ENCODE data around the gene LIMA1. TPM values are rescaled to one million over a fixed set of nuclear protein-coding genes. Genes with fewer than 3 reads are reported as not detected.

Gene LIMA1
- total and polyA plus RNA-seq, 2 donors (not counting 1 experiment from before 2014, with no cell fraction given), result 1.3 to 2.1 TPM

GRCh38 chr12:50215033-50215432 lies 68.3 kb downstream of the LIMA1 start:
- Histone ChIP-seq H3K27me3 (replicated peaks in 1 of 4; ENCODE audit: control extremely low read depth in 1 of 4, control insufficient read depth in 3 of 4, insufficient read depth in 4 of 4, low read length in 3 of 4) (no peaks in the 10 kb centered on the region), H3K79me2 (ENCODE audit: control insufficient read depth, insufficient read depth, low read length) (no peaks in the 10 kb centered on the region), H3K4me1 (ENCODE audit: control insufficient read depth in 2 of 2, insufficient read depth in 2 of 2, low read length in 2 of 2) (no peaks in the 10 kb centered on the region), H2AFZ (ENCODE audit: insufficient read depth, low read depth, low read length, poor library complexity, severe bottlenecking) (no peak overlapping the region), H3K36me3 (replicated peaks in 1 of 2; ENCODE audit: control extremely low read depth in 1 of 2, control insufficient read depth in 1 of 2, extremely low read depth in 1 of 2, insufficient read depth in 2 of 2, low read length in 1 of 2) (no peaks in the 10 kb centered on the region), H3K9ac (ENCODE audit: low read length) (no peak overlapping the region), H3K27ac (ENCODE audit: low read length in 2 of 2) (no peak overlapping the region), H3K4me3 (ENCODE audit: control extremely low read depth in 1 of 5, extremely low read depth in 1 of 5, insufficient read depth in 1 of 5, low read depth in 2 of 5, low read length in 4 of 5) (no peak overlapping the region), H4K20me1 (ENCODE audit: control insufficient read depth, insufficient read depth, low read length, poor library complexity, severe bottlenecking) (no peaks in the 10 kb centered on the region), H3K4me2 (replicated peaks; ENCODE audit: low read depth, low read length, poor library complexity, severe bottlenecking) (no peak overlapping the region), H3K9me3 (ENCODE audit: control extremely low read depth in 1 of 3, control insufficient read depth in 2 of 3, insufficient read depth in 1 of 3, low read length in 2 of 3) (no peaks in the 10 kb centered on the region)
- Mint-ChIP-seq H3K27me3 (no peaks in the 10 kb centered on the region), H3K27ac (no peak overlapping the region), H3K9me3 (ENCODE audit: insufficient read depth) (no peaks in the 10 kb centered on the region), H3K4me3 (no peak overlapping the region), H3K4me1 (peaks cover 4% of the 10 kb centered on the region)
- intact Hi-C loops (cut with micrococcal nuclease), result no loop called here
- no peak for TF ChIP-seq EZH2 (IDR thresholded peaks at IDR 0.05; ENCODE audit: borderline replicate concordance, insufficient read depth, low read depth, low read length, poor library complexity, severe bottlenecking)
- TF ChIP-seq CTCF (IDR thresholded peaks at IDR 0.05), result no peak
- DNase-seq (no peak), ATAC-seq (ENCODE audit: low read depth) (no peak)
- POLR2A ChIA-PET, result no interaction called here
- CTCF ChIA-PET, result no interaction called here
- WGBS (ENCODE audit: insufficient coverage), result no CpG with 5 or more reads among the region's 3 CpGs

GRCh38 chr12:50214018-50214417 lies 69.3 kb downstream of the LIMA1 start:
- no peak for ATAC-seq (ENCODE audit: low read depth)
- Histone ChIP-seq H3K4me2 (replicated peaks; ENCODE audit: low read depth, low read length, poor library complexity, severe bottlenecking) (no peak overlapping the region), H3K27me3 (replicated peaks in 1 of 4; ENCODE audit: control extremely low read depth in 1 of 4, control insufficient read depth in 3 of 4, insufficient read depth in 4 of 4, low read length in 3 of 4) (no peaks in the 10 kb centered on the region), H3K9ac (ENCODE audit: low read length) (no peak overlapping the region), H3K36me3 (replicated peaks in 1 of 2; ENCODE audit: control extremely low read depth in 1 of 2, control insufficient read depth in 1 of 2, extremely low read depth in 1 of 2, insufficient read depth in 2 of 2, low read length in 1 of 2) (no peaks in the 10 kb centered on the region), H3K79me2 (ENCODE audit: control insufficient read depth, insufficient read depth, low read length) (no peaks in the 10 kb centered on the region), H4K20me1 (ENCODE audit: control insufficient read depth, insufficient read depth, low read length, poor library complexity, severe bottlenecking) (no peaks in the 10 kb centered on the region), H3K4me1 (ENCODE audit: control insufficient read depth in 2 of 2, insufficient read depth in 2 of 2, low read length in 2 of 2) (no peaks in the 10 kb centered on the region), H3K4me3 (ENCODE audit: control extremely low read depth in 1 of 5, extremely low read depth in 1 of 5, insufficient read depth in 1 of 5, low read depth in 2 of 5, low read length in 4 of 5) (no peak overlapping the region), H3K9me3 (ENCODE audit: control extremely low read depth in 1 of 3, control insufficient read depth in 2 of 3, insufficient read depth in 1 of 3, low read length in 2 of 3) (no peaks in the 10 kb centered on the region), H3K27ac (ENCODE audit: low read length in 2 of 2) (no peak overlapping the region), H2AFZ (ENCODE audit: insufficient read depth, low read depth, low read length, poor library complexity, severe bottlenecking) (no peak overlapping the region)
- intact Hi-C loops (cut with micrococcal nuclease), result no loop called here
- POLR2A ChIA-PET, result no interaction called here
- H3K27ac Mint-ChIP-seq, result no peak overlapping the region
- H3K9me3 Mint-ChIP-seq (ENCODE audit: insufficient read depth), result no peaks in the 10 kb centered on the region
- H3K4me1 Mint-ChIP-seq, result peaks cover 4% of the 10 kb centered on the region
- WGBS (ENCODE audit: insufficient coverage), result no CpG with 5 or more reads among the region's 1 CpG
- CTCF ChIA-PET, result interaction anchor here (1.8 kb wide), 1 partner anchor 8 kb away, joined by 4 read pairs; no protein-coding TSS in a partner anchor
- H3K27me3 Mint-ChIP-seq, result no peaks in the 10 kb centered on the region
- no peak overlapping the region for H3K4me3 Mint-ChIP-seq
- no peak for TF ChIP-seq CTCF (IDR thresholded peaks at IDR 0.05)
- TF ChIP-seq EZH2 (IDR thresholded peaks at IDR 0.05; ENCODE audit: borderline replicate concordance, insufficient read depth, low read depth, low read length, poor library complexity, severe bottlenecking), result no peak
- no peak for DNase-seq
